Measurements from ENCODE around the gene SUN1.
"Not testable (repeated sequence)": the region's sequence is repeated elsewhere in the genome, so short reads cannot be mapped to it uniquely, and the experiment has no call there.

DNA sequence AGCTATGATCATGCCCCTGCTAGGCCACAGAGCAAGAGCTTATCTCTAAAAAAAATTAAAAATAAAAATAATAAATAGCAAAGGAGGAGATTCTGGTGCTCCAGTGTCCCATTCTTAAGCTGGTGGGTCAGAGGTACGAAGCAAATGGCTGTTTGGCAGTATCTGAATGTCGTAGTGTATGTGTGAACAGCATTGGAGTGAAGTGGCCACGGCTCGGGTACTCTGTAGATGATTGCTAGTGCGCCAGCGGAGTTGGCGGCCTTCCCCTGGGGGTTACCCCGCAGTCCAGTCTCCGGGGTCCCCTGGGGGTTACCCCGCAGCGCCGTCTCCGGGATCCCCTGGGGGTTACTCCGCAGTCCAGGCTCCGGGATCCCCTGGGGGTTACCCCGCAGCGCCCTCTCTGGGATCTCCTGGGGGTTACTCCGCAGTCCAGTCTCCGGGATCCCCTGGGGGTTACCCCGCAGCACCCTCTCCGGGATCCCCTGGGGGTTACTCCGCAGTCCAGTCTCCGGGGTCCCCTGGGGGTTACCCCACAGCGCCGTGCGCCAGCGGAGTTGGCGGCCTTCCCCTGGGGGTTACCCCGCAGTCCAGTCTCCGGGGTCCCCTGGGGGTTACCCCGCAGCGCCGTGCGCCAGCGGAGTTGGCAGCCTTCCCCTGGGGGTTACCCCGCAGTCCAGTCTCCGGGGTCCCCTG lies 14.8 kb downstream of the SUN1 start:
- TF ChIP-seq, protein P1, sequence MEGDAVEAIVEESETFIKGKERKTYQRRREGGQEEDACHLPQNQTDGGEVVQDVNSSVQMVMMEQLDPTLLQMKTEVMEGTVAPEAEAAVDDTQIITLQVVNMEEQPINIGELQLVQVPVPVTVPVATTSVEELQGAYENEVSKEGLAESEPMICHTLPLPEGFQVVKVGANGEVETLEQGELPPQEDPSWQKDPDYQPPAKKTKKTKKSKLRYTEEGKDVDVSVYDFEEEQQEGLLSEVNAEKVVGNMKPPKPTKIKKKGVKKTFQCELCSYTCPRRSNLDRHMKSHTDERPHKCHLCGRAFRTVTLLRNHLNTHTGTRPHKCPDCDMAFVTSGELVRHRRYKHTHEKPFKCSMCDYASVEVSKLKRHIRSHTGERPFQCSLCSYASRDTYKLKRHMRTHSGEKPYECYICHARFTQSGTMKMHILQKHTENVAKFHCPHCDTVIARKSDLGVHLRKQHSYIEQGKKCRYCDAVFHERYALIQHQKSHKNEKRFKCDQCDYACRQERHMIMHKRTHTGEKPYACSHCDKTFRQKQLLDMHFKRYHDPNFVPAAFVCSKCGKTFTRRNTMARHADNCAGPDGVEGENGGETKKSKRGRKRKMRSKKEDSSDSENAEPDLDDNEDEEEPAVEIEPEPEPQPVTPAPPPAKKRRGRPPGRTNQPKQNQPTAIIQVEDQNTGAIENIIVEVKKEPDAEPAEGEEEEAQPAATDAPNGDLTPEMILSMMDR (conservative IDR thresholded peaks at IDR 0.05; ENCODE audit: low read length) = not testable (repeated sequence)
- not testable (repeated sequence) for TF ChIP-seq EZH2phosphoT487 (IDR thresholded peaks at IDR 0.05; ENCODE audit: borderline replicate concordance, low read depth, low read length)
